Osteocyte (in vitro differentiated cells): Measurements from ENCODE around the gene ACTA2. TPM values are rescaled to one million over a fixed set of nuclear protein-coding genes. Genes with fewer than 3 reads are reported as not detected.

ENCODE experiments used
- DNase-seq: peaks from one replicate; pipeline ENCODE4 v3.0.0; 2021; ENCODE audit warnings: mixed read lengths; ENCODE audit not compliant: unreplicated experiment; ENCODE audit errors: extremely low spot score
- H3K27ac Mint-ChIP-seq: one replicate; pipeline ENCODE4 v1.8.0; 2021; ENCODE audit warnings: mild to moderate bottlenecking, mixed read lengths; ENCODE audit not compliant: unreplicated experiment
- H3K27me3 Mint-ChIP-seq: one replicate; pipeline ENCODE4 v1.8.0; 2021; ENCODE audit warnings: mixed read lengths; ENCODE audit not compliant: unreplicated experiment
- H3K36me3 Mint-ChIP-seq: one replicate; pipeline ENCODE4 v1.8.0; 2021; ENCODE audit warnings: mixed read lengths; ENCODE audit not compliant: unreplicated experiment
- H3K4me1 Mint-ChIP-seq: one replicate; pipeline ENCODE4 v1.8.0; 2021; ENCODE audit warnings: mixed read lengths; ENCODE audit not compliant: unreplicated experiment
- H3K4me3 Mint-ChIP-seq: one replicate; pipeline ENCODE4 v1.8.0; 2021; ENCODE audit warnings: mild to moderate bottlenecking, moderate library complexity, mixed read lengths; ENCODE audit not compliant: unreplicated experiment
- H3K9me3 Mint-ChIP-seq: one replicate; pipeline ENCODE4 v1.8.0; 2021; ENCODE audit warnings: mixed read lengths; ENCODE audit not compliant: unreplicated experiment
- total RNA-seq: library from RNA; stranded (reverse); gene quantifications from 2 replicates; pipeline ENCODE4 v1.2.1, GENCODE V29; 2021
- TF ChIP-seq, protein P1 (sequence below): fragments of 200-600 bp; sonication (generic); IDR thresholded peaks from 2 replicates; pipeline ENCODE4 v1.5.0; 2021; ENCODE audit warnings: antibody characterized with exemption, mild to moderate bottlenecking, moderate library complexity

ACTA2 gene
- total RNA-seq, 1 donor from 2014 or later = 329 TPM

DNA sequence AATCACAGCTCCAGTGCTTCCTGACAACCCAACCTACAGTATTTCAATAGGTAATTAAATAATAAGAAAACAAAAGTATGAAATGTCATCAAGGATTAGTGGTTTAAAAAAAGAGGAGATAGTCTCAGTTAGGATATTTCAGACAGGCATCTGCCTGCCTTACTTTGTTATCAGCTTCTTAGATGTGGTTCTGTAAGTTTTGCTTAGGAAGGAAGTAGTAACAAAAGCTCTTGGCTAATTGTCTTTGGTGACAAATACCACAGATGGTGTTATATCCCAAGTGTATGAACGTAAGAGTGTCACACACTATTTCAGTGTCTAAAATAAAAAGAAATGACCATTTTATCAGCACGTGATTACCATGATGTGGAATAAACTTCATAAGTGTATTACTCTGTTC is 9.8 kb upstream of the ACTA2 start:
- Mint-ChIP-seq H3K27ac (no peak overlapping the region), H3K27me3 (no peaks in the 10 kb centered on the region), H3K36me3 (no peaks in the 10 kb centered on the region), H3K9me3 (no peaks in the 10 kb centered on the region), H3K4me3 (no peak overlapping the region), H3K4me1 (peaks cover 21% of the 10 kb centered on the region)
- DNase-seq = no peak
- TF ChIP-seq, protein P1, sequence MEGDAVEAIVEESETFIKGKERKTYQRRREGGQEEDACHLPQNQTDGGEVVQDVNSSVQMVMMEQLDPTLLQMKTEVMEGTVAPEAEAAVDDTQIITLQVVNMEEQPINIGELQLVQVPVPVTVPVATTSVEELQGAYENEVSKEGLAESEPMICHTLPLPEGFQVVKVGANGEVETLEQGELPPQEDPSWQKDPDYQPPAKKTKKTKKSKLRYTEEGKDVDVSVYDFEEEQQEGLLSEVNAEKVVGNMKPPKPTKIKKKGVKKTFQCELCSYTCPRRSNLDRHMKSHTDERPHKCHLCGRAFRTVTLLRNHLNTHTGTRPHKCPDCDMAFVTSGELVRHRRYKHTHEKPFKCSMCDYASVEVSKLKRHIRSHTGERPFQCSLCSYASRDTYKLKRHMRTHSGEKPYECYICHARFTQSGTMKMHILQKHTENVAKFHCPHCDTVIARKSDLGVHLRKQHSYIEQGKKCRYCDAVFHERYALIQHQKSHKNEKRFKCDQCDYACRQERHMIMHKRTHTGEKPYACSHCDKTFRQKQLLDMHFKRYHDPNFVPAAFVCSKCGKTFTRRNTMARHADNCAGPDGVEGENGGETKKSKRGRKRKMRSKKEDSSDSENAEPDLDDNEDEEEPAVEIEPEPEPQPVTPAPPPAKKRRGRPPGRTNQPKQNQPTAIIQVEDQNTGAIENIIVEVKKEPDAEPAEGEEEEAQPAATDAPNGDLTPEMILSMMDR = no peak

DNA sequence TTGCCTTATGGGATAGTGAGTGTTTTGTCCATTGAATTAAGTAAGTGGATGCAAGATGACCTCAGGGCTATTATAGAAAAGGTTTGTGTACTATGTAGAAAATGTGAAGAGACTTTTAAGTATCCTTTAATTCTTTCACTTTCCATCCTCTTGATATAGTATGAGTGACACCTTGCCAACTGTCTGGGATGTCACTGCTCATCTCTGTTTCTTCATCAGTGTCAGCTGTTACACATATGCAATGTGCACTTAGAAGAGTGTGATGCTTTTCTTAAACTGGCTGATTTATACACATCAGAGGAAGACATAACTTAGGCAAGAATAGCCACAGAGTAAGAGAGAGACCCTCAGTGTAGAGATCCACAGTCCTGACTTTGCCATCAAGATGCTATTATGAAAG is 8.7 kb upstream of the ACTA2 start:
- TF ChIP-seq, protein P1 = no peak
- DNase-seq = no peak
- no peaks in the 10 kb centered on the region for H3K36me3 Mint-ChIP-seq
- peaks cover 14% of the 10 kb centered on the region for H3K4me1 Mint-ChIP-seq
- no peaks in the 10 kb centered on the region for H3K27me3 Mint-ChIP-seq
- no peak overlapping the region for H3K27ac Mint-ChIP-seq
- no peak overlapping the region for H3K4me3 Mint-ChIP-seq
- H3K9me3 Mint-ChIP-seq = no peaks in the 10 kb centered on the region

DNA sequence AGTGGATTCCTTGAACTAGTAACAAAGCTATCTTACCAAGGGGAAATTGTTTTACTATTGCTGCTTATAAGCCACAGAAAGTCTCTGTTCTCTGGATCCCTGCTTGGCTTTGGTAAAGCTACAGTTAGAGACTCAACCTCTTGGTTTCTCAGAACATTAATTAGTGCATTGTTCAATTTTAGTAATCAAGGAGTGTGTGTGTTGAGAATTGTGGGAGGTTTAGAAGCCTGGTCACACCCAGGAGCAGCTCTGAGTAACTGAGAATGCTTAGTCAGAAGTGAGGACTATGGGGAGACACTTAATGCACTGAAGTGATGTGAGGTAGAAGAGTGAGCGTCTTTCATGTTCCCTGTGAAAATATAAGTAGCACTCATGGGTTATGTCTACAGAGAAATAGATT is 8.2 kb upstream of the ACTA2 start:
- no peaks in the 10 kb centered on the region for H3K9me3 Mint-ChIP-seq
- H3K27ac Mint-ChIP-seq = no peak overlapping the region
- TF ChIP-seq, protein P1 = no peak
- DNase-seq = no peak
- H3K36me3 Mint-ChIP-seq = no peaks in the 10 kb centered on the region
- H3K27me3 Mint-ChIP-seq = no peaks in the 10 kb centered on the region
- peaks cover 12% of the 10 kb centered on the region for H3K4me1 Mint-ChIP-seq
- no peak overlapping the region for H3K4me3 Mint-ChIP-seq

DNA sequence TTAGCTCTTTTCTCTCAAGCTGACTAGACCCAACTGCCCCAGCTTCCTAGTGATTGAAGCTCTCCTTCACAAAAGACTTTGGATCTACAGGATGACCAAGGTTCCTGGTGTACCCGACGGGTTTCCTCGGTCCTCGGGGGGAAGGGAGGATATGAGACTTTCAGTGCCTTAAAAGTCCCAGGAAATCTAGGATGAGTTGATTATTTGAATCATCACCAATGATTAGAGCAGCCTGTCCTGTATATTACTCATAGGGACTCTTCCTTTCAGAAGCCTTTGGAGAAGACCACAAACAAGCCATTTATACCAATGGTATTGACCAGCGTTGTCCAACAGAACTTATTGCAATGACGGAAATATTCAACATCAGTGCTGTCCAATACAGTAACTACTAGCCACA is 6.1 kb upstream of the ACTA2 start:
- H3K9me3 Mint-ChIP-seq = no peaks in the 10 kb centered on the region
- TF ChIP-seq, protein P1 = no peak
- H3K4me3 Mint-ChIP-seq = no peak overlapping the region
- peaks cover 12% of the 10 kb centered on the region for H3K4me1 Mint-ChIP-seq
- no peaks in the 10 kb centered on the region for H3K36me3 Mint-ChIP-seq
- no peak overlapping the region for H3K27ac Mint-ChIP-seq
- H3K27me3 Mint-ChIP-seq = no peaks in the 10 kb centered on the region
- no peak for DNase-seq

DNA sequence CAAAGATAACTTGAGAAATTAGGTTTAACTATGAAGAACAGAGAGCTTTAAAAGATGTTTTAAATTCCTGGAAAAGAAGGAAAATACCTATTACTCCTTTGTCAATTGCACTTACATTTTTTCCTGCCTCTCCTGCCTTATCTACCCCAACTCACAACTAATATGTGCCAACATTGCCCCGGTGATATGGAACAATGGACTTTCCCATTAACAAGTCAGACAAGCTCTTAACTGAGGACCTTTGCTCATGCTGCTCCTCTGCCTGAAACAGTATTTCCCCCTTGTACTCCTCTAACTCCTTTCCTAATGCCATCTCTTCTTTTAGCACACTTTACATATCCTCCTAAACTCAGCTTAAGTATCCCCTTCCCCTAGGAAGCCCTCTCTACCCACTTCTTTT is 4.8 kb upstream of the ACTA2 start:
- DNase-seq = no peak
- Mint-ChIP-seq H3K27me3 (no peaks in the 10 kb centered on the region), H3K27ac (no peak overlapping the region), H3K9me3 (no peaks in the 10 kb centered on the region), H3K4me3 (no peak overlapping the region), H3K4me1 (peaks cover 26% of the 10 kb centered on the region), H3K36me3 (no peaks in the 10 kb centered on the region)
- TF ChIP-seq, protein P1 = no peak
